MCF 10A (cell line): Measurements from ENCODE around the gene SH3BP4. TPM values are rescaled to one million over a fixed set of nuclear protein-coding genes. Genes with fewer than 3 reads are reported as not detected.

ENCODE experiments used
- BruUV-seq: library from RNA; stranded (reverse); fragments of 400-500 nt; replicated peaks from 2 replicates; lab custom pipeline; 2021; lab: Mats Ljungman, UMichigan
- CTCF ChIA-PET: fragments of 300-600 bp; sonication (Branson Sonifier 250); formaldehyde crosslinking; extraction: SDS; loops from one replicate; lab custom pipeline; 2021; ENCODE audit warnings: antibody characterized with exemption, inconsistent platforms; lab: Yijun Ruan, JAX
- POLR2A ChIA-PET: fragments of 300-600, 350-650 bp; sonication (Branson Sonifier 250); formaldehyde crosslinking; extraction: SDS; loops from one replicate; lab custom pipeline; 2020; ENCODE audit warnings: antibody characterized with exemption, inconsistent platforms; lab: Yijun Ruan, JAX
- DNase-seq: peaks from one replicate; pipeline ENCODE4 v3.0.0-alpha.2; 2018; ENCODE audit not compliant: unreplicated experiment
- H3K27ac Mint-ChIP-seq: one replicate; pipeline ENCODE4 v1.8.0; 2022; ENCODE audit warnings: mild to moderate bottlenecking, low read depth, mixed read lengths; ENCODE audit not compliant: unreplicated experiment
- H3K27me3 Mint-ChIP-seq: one replicate; pipeline ENCODE4 v1.8.0; 2022; ENCODE audit warnings: mixed read lengths; ENCODE audit not compliant: insufficient read depth, unreplicated experiment
- H3K36me3 Mint-ChIP-seq: one replicate; pipeline ENCODE4 v1.8.0; 2022; ENCODE audit warnings: mild to moderate bottlenecking, moderate library complexity, mixed read lengths; ENCODE audit not compliant: insufficient read depth, unreplicated experiment
- H3K4me1 Mint-ChIP-seq: one replicate; pipeline ENCODE4 v1.8.0; 2022; ENCODE audit warnings: mixed read lengths; ENCODE audit not compliant: insufficient read depth, unreplicated experiment
- H3K4me3 Mint-ChIP-seq: one replicate; pipeline ENCODE4 v1.8.0; 2022; ENCODE audit warnings: mild to moderate bottlenecking, moderate library complexity, mixed read lengths; ENCODE audit not compliant: unreplicated experiment
- H3K9me3 Mint-ChIP-seq: one replicate; pipeline ENCODE4 v1.8.0; 2022; ENCODE audit warnings: mixed read lengths; ENCODE audit not compliant: unreplicated experiment
- intact Hi-C: fragments of 100-400 bp; cut with micrococcal nuclease; formaldehyde crosslinking; loops from 2 replicates; pipeline ENCODE4 v1.14.1; 2022
- total RNA-seq: library from RNA; stranded (reverse); gene quantifications from 2 replicates; pipeline ENCODE4 v1.2.3, GENCODE V29; 2022
- TF ChIP-seq, protein P1 (sequence below): fragments of 200-600 bp; IDR thresholded peaks from one replicate; pipeline ENCODE4 v1.8.0; 2022; ENCODE audit warnings: antibody characterized with exemption, mild to moderate bottlenecking; ENCODE audit not compliant: unreplicated experiment

Gene SH3BP4
- total RNA-seq, 1 experiment from 2014 or later, result 59.7 TPM

DNA sequence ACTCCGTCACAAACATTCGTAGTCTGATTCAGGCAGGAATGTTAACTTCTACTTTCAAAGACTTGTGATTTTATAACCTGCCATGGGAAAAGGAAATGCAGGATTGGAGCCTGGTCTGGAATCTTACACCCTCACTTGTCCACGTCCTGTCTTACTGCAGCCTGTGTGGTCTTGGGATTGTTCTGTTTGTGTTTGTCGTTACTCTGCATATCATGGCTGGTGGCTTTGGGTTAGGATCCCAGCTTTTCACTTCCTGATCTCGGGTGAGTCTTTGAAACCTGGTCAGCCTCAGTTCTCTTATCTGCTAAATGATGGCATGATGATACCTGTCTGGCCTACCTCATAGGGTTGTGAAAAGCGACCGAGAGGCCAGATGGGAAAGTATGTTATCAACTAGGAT lies 34.6 kb downstream of the SH3BP4 start:
- intact Hi-C loops, result no loop called here
- ChIA-PET POLR2A (interaction anchor here (0.5 to 1.0 kb wide), 4 partner anchors 22 to 344 kb away, joined by 3 to 7 read pairs (median 3); no protein-coding TSS in a partner anchor), CTCF (interaction anchor here (0.6 kb wide), 1 partner anchor 87 kb away, joined by 5 read pairs; no protein-coding TSS in a partner anchor)
- Mint-ChIP-seq H3K36me3 (peaks cover 33% of the 10 kb centered on the region), H3K4me3 (no peak overlapping the region), H3K27ac (no peak overlapping the region), H3K9me3 (no peaks in the 10 kb centered on the region), H3K27me3 (no peaks in the 10 kb centered on the region), H3K4me1 (peaks cover 55% of the 10 kb centered on the region)
- no peak for DNase-seq
- no TSS peak for BruUV-seq
- TF ChIP-seq, protein P1, sequence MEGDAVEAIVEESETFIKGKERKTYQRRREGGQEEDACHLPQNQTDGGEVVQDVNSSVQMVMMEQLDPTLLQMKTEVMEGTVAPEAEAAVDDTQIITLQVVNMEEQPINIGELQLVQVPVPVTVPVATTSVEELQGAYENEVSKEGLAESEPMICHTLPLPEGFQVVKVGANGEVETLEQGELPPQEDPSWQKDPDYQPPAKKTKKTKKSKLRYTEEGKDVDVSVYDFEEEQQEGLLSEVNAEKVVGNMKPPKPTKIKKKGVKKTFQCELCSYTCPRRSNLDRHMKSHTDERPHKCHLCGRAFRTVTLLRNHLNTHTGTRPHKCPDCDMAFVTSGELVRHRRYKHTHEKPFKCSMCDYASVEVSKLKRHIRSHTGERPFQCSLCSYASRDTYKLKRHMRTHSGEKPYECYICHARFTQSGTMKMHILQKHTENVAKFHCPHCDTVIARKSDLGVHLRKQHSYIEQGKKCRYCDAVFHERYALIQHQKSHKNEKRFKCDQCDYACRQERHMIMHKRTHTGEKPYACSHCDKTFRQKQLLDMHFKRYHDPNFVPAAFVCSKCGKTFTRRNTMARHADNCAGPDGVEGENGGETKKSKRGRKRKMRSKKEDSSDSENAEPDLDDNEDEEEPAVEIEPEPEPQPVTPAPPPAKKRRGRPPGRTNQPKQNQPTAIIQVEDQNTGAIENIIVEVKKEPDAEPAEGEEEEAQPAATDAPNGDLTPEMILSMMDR, result no peak

DNA sequence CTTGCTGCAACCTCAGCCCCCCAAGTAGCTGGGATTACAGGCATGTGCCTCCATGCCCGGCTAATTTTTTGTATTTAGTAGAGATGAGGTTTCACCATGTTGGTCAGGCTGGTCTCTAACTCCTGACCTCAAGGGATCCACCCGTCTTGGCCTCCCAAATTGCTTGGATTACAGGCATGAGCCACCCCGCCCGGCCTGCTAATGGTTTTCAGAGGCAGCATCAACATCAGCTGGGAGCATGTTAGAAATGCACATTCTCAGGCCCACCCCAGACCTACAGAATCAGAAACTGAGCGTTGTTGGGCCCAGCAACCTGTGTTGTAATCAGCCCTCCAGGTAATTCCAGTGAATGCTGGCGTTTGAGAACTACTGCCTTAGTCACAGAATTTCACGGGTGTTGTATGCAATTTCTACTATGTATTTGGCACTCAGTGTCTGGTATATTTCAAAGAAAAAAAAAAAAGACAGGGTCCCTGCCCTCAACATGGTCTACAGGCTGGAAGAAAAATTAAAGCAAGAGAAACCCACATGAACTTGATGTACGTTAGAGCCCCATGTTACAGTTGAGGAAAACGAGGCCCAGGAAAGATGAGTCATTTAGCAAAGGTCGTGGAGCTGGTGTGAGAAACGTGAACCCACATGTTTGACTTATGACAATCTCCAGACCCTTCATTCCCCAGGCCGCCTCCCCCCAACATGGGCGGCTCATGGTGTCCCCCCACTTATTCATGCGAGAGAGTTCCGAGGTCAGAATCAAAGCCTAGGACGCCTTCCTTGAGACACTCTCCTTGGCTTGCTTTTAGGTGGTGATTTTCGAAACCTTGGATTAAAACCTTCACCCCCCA lies 35.3 kb downstream of the SH3BP4 start:
- peak overlapping the region; percentile 12 for H3K27ac Mint-ChIP-seq
- H3K4me1 Mint-ChIP-seq, result peaks cover 48% of the 10 kb centered on the region
- no peaks in the 10 kb centered on the region for H3K27me3 Mint-ChIP-seq
- DNase-seq, result peak; percentile 69
- ChIA-PET CTCF (interaction anchor here (0.6 to 1.1 kb wide), 3 partner anchors 21 to 1124 kb away, joined by 3 to 4 read pairs (median 4); no protein-coding TSS in a partner anchor), POLR2A (interaction anchor here (0.5 to 0.7 kb wide), 3 partner anchors 23 to 345 kb away, joined by 3 to 4 read pairs (median 3); no protein-coding TSS in a partner anchor)
- peaks cover 33% of the 10 kb centered on the region for H3K36me3 Mint-ChIP-seq
- no peaks in the 10 kb centered on the region for H3K9me3 Mint-ChIP-seq
- H3K4me3 Mint-ChIP-seq, result no peak overlapping the region
- no TSS peak for BruUV-seq
- intact Hi-C loops, result no loop called here
- TF ChIP-seq, protein P1, result no peak

DNA sequence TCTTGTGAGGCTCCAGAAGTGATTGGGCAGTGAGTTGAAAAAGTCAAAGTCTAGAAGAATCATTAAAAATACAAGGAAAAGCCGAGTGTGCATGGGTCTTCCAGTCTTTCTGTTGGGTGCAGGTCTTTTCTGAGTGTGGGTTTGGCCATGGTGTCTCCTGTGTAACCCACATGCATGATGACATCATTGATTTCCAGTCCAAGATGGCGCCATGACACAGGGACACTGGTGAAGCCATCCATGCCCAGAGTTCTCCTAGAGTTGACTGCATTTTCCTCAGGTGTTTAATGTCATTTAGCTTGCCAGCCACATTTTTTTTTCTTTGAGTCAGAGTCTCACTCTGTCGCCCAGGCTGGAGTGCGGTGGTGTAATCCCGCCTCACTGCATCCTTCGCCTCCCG lies 35.9 kb downstream of the SH3BP4 start:
- TF ChIP-seq, protein P1, result no peak
- POLR2A ChIA-PET, result interaction anchor here (0.7 to 2.4 kb wide), 2 partner anchors 10 to 63 kb away, joined by 4 to 9 read pairs; no protein-coding TSS in a partner anchor
- H3K27me3 Mint-ChIP-seq, result no peaks in the 10 kb centered on the region
- no peak overlapping the region for H3K4me3 Mint-ChIP-seq
- intact Hi-C loops, result no loop called here
- H3K27ac Mint-ChIP-seq, result peak overlapping the region; percentile 12
- H3K4me1 Mint-ChIP-seq, result peaks cover 41% of the 10 kb centered on the region
- H3K9me3 Mint-ChIP-seq, result no peaks in the 10 kb centered on the region
- H3K36me3 Mint-ChIP-seq, result peaks cover 31% of the 10 kb centered on the region
- CTCF ChIA-PET, result interaction anchor here (0.6 to 1.1 kb wide), 4 partner anchors 22 to 1125 kb away, joined by 3 to 4 read pairs (median 4); no protein-coding TSS in a partner anchor
- no peak for DNase-seq
- BruUV-seq, result no TSS peak

DNA sequence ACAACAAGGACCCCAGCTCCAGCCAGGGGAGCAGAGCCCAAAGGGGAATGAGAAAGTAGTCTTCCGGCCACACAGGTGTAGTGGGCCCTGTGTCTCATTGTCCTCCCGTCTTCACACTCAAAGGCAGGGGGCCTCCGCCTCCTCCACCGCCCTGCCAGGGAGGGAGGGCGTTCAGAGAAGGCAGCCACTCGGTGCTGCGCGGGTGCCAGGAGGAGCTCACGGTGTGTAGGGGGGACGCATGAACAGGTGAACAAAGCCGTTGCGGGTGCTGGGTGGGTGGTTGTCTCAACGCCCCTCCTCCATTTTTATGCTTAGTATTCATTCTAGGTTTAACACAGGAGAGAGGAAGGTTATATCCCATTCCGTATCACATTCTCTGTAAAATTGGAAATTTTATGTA lies 36.7 kb downstream of the SH3BP4 start:
- TF ChIP-seq, protein P1, result no peak
- H3K4me3 Mint-ChIP-seq, result peak overlapping the region; percentile 66
- intact Hi-C loops, result no loop called here
- peak overlapping the region; percentile 86 for H3K27ac Mint-ChIP-seq
- H3K9me3 Mint-ChIP-seq, result no peaks in the 10 kb centered on the region
- ChIA-PET CTCF (interaction anchor here (0.6 to 1.1 kb wide), 3 partner anchors 95 to 154 kb away, joined by 3 read pairs; no protein-coding TSS in a partner anchor), POLR2A (interaction anchor here (0.7 to 2.4 kb wide), 6 partner anchors 8 to 39 kb away, joined by 3 to 9 read pairs (median 7); no protein-coding TSS in a partner anchor)
- no peak for DNase-seq
- H3K4me1 Mint-ChIP-seq, result peaks cover 36% of the 10 kb centered on the region
- BruUV-seq, result no TSS peak
- H3K36me3 Mint-ChIP-seq, result peaks cover 28% of the 10 kb centered on the region
- no peaks in the 10 kb centered on the region for H3K27me3 Mint-ChIP-seq
